ENCODE data around the gene CRKL. TPM values are rescaled to one million over a fixed set of nuclear protein-coding genes. Genes with fewer than 3 reads are reported as not detected.
"Not testable (repeated sequence)": the region's sequence is repeated elsewhere in the genome, so short reads cannot be mapped to it uniquely, and the experiment has no call there.

The CRKL gene
- total RNA-seq, 2 donors from 2014 or later = 40.0 to 57.0 TPM

GRCh38 chr22:20908717-20909116 lies 8.5 kb upstream of the CRKL start:
- not testable (repeated sequence) for H3K27me3 Mint-ChIP-seq; DNase-seq; H3K36me3 Mint-ChIP-seq (ENCODE audit: low read depth); H3K4me3 Mint-ChIP-seq; H3K27ac Mint-ChIP-seq; H3K9me3 ChIP-seq (ENCODE audit: control insufficient read depth, low read length, poor library complexity, severe bottlenecking); ATAC-seq; H3K4me1 Mint-ChIP-seq

- H3K4me1 Mint-ChIP-seq = no peaks in the 10 kb centered on the region
- DNase-seq = no peak
- no peaks in the 10 kb centered on the region for H3K27me3 Mint-ChIP-seq
- no peak for ATAC-seq
- H3K4me3 Mint-ChIP-seq = no peak overlapping the region
- no peak overlapping the region for H3K27ac Mint-ChIP-seq
- H3K9me3 ChIP-seq (ENCODE audit: control insufficient read depth, low read length, poor library complexity, severe bottlenecking) = no peaks in the 10 kb centered on the region
- no peaks in the 10 kb centered on the region for H3K36me3 Mint-ChIP-seq (ENCODE audit: low read depth)
Observed at GRCh38 chr22:20909543-20910303, 7.5 kb upstream of the CRKL start.

- Mint-ChIP-seq H3K4me1 (peaks cover 9% of the 10 kb centered on the region), H3K4me3 (no peak overlapping the region)
- ATAC-seq = no peak
Observed at GRCh38 chr22:20912494-20912893, 4.7 kb upstream of the CRKL start.

GRCh38 chr22:20918663-20919218 lies 1.5 kb downstream of the CRKL start:
- peak overlapping the region; percentile 94 for H3K27ac Mint-ChIP-seq
- H3K36me3 Mint-ChIP-seq (ENCODE audit: low read depth) = no peaks in the 10 kb centered on the region

More at GRCh38 chr22:20912494-20912893, 4.7 kb upstream of the CRKL start:
- no peaks in the 10 kb centered on the region for H3K9me3 ChIP-seq (ENCODE audit: control insufficient read depth, low read length, poor library complexity, severe bottlenecking)
- no peak for DNase-seq
- Mint-ChIP-seq H3K27me3 (no peaks in the 10 kb centered on the region), H3K36me3 (ENCODE audit: low read depth) (no peaks in the 10 kb centered on the region), H3K27ac (no peak overlapping the region)

GRCh38 chr22:20919718-20920117 lies 2.5 kb downstream of the CRKL start:
- no peaks in the 10 kb centered on the region for H3K36me3 Mint-ChIP-seq (ENCODE audit: low read depth)
- H3K4me3 Mint-ChIP-seq = peak overlapping the region; percentile 96
- peaks cover 41% of the 10 kb centered on the region for H3K4me1 Mint-ChIP-seq
- peak overlapping the region; percentile 94 for H3K27ac Mint-ChIP-seq
- ATAC-seq (no peak), DNase-seq (no peak)
- H3K9me3 ChIP-seq (ENCODE audit: control insufficient read depth, low read length, poor library complexity, severe bottlenecking) = no peaks in the 10 kb centered on the region
- no peaks in the 10 kb centered on the region for H3K27me3 Mint-ChIP-seq

More at GRCh38 chr22:20918663-20919218, 1.5 kb downstream of the CRKL start:
- H3K4me3 Mint-ChIP-seq = peak overlapping the region; percentile 96
- H3K27me3 Mint-ChIP-seq = no peaks in the 10 kb centered on the region
- H3K9me3 ChIP-seq (ENCODE audit: control insufficient read depth, low read length, poor library complexity, severe bottlenecking) = no peaks in the 10 kb centered on the region
- DNase-seq = no peak
- peaks cover 37% of the 10 kb centered on the region for H3K4me1 Mint-ChIP-seq
- no peak for ATAC-seq

- H3K4me3 Mint-ChIP-seq = peak overlapping the region; percentile 96
- H3K27ac Mint-ChIP-seq = peak overlapping the region; percentile 94
- H3K36me3 Mint-ChIP-seq (ENCODE audit: low read depth) = peaks cover 2% of the 10 kb centered on the region
- DNase-seq = no peak
- H3K27me3 Mint-ChIP-seq = no peaks in the 10 kb centered on the region
- no peaks in the 10 kb centered on the region for H3K9me3 ChIP-seq (ENCODE audit: control insufficient read depth, low read length, poor library complexity, severe bottlenecking)
- H3K4me1 Mint-ChIP-seq = peaks cover 45% of the 10 kb centered on the region
- ATAC-seq = no peak
Observed at GRCh38 chr22:20920881-20921203, 3.6 kb downstream of the CRKL start.

- H3K4me1 Mint-ChIP-seq = peaks cover 48% of the 10 kb centered on the region
- DNase-seq (no peak), ATAC-seq (no peak)
- H3K36me3 Mint-ChIP-seq (ENCODE audit: low read depth) = peaks cover 6% of the 10 kb centered on the region
- peak overlapping the region; percentile 94 for H3K27ac Mint-ChIP-seq
- H3K9me3 ChIP-seq (ENCODE audit: control insufficient read depth, low read length, poor library complexity, severe bottlenecking) = no peaks in the 10 kb centered on the region
- H3K4me3 Mint-ChIP-seq = peak overlapping the region; percentile 78
- no peaks in the 10 kb centered on the region for H3K27me3 Mint-ChIP-seq
Observed at GRCh38 chr22:20922141-20922751, 5.0 kb downstream of the CRKL start.

- Mint-ChIP-seq H3K36me3 (ENCODE audit: low read depth) (peaks cover 6% of the 10 kb centered on the region), H3K27ac (peak overlapping the region; percentile 86), H3K4me1 (peaks cover 43% of the 10 kb centered on the region), H3K27me3 (no peaks in the 10 kb centered on the region), H3K4me3 (no peak overlapping the region)
- DNase-seq (no peak), ATAC-seq (no peak)
- no peaks in the 10 kb centered on the region for H3K9me3 ChIP-seq (ENCODE audit: control insufficient read depth, low read length, poor library complexity, severe bottlenecking)
Observed at GRCh38 chr22:20926243-20926642, 9.0 kb downstream of the CRKL start.

GRCh38 chr22:20927940-20928572 lies 10.8 kb downstream of the CRKL start:
- Mint-ChIP-seq H3K4me1 (peaks cover 42% of the 10 kb centered on the region), H3K27me3 (no peaks in the 10 kb centered on the region), H3K27ac (peak overlapping the region; percentile 69), H3K4me3 (no peak overlapping the region), H3K36me3 (ENCODE audit: low read depth) (peaks cover 6% of the 10 kb centered on the region)
- no peak for ATAC-seq
- DNase-seq = no peak
- no peaks in the 10 kb centered on the region for H3K9me3 ChIP-seq (ENCODE audit: control insufficient read depth, low read length, poor library complexity, severe bottlenecking)

GRCh38 chr22:20928573-20928967 lies 11.4 kb downstream of the CRKL start:
- Mint-ChIP-seq H3K4me3 (no peak overlapping the region), H3K4me1 (peaks cover 42% of the 10 kb centered on the region), H3K27ac (peak overlapping the region; percentile 69), H3K36me3 (ENCODE audit: low read depth) (peaks cover 6% of the 10 kb centered on the region), H3K27me3 (no peaks in the 10 kb centered on the region)
- no peak for ATAC-seq
- DNase-seq = no peak
- no peaks in the 10 kb centered on the region for H3K9me3 ChIP-seq (ENCODE audit: control insufficient read depth, low read length, poor library complexity, severe bottlenecking)

GRCh38 chr22:20930004-20930403 lies 12.8 kb downstream of the CRKL start:
- DNase-seq (no peak), ATAC-seq (no peak)
- peak overlapping the region; percentile 4 for H3K4me3 Mint-ChIP-seq
- peak overlapping the region; percentile 34 for H3K27ac Mint-ChIP-seq
- H3K9me3 ChIP-seq (ENCODE audit: control insufficient read depth, low read length, poor library complexity, severe bottlenecking) = no peaks in the 10 kb centered on the region
- H3K27me3 Mint-ChIP-seq = no peaks in the 10 kb centered on the region
- H3K36me3 Mint-ChIP-seq (ENCODE audit: low read depth) = peaks cover 8% of the 10 kb centered on the region
- H3K4me1 Mint-ChIP-seq = peaks cover 46% of the 10 kb centered on the region

- not testable (repeated sequence) for DNase-seq; ATAC-seq; H3K27me3 Mint-ChIP-seq; H3K36me3 Mint-ChIP-seq (ENCODE audit: low read depth); H3K9me3 ChIP-seq (ENCODE audit: control insufficient read depth, low read length, poor library complexity, severe bottlenecking); H3K4me3 Mint-ChIP-seq
- Mint-ChIP-seq H3K27ac (peak overlapping the region; percentile 34), H3K4me1 (peaks cover 47% of the 10 kb centered on the region)
Observed at GRCh38 chr22:20930435-20930834, 13.2 kb downstream of the CRKL start.

- no peaks in the 10 kb centered on the region for H3K27me3 Mint-ChIP-seq
- H3K4me1 Mint-ChIP-seq = peaks cover 44% of the 10 kb centered on the region
- no peak overlapping the region for H3K4me3 Mint-ChIP-seq
- ATAC-seq = no peak
- no peak for DNase-seq
- H3K9me3 ChIP-seq (ENCODE audit: control insufficient read depth, low read length, poor library complexity, severe bottlenecking) = no peaks in the 10 kb centered on the region
- H3K27ac Mint-ChIP-seq = no peak overlapping the region
- H3K36me3 Mint-ChIP-seq (ENCODE audit: low read depth) = peaks cover 5% of the 10 kb centered on the region
Observed at GRCh38 chr22:20931126-20931654, 14.0 kb downstream of the CRKL start.
